GM19452 (cell line): ENCODE results near the gene ARPC2.

Source experiments
- ATAC-seq: cut with Tn5 transposase; IDR thresholded peaks from one replicate; pipeline ENCODE4 v1.9.1; 2021; ENCODE audit not compliant: unreplicated experiment

ARPC2 gene

GRCh38 chr2:218253232-218253625 lies 36.2 kb downstream of the ARPC2 start:
- ATAC-seq, result no peak

- no peak for ATAC-seq
Measured at GRCh38 chr2:218255446-218255845, 38.5 kb downstream of the ARPC2 start.

GRCh38 chr2:218256612-218257350 lies 39.8 kb downstream of the ARPC2 start:
- peak; percentile 4 for ATAC-seq

- peak; percentile 83 for ATAC-seq
Measured at GRCh38 chr2:218257390-218257981, 40.5 kb downstream of the ARPC2 start.

GRCh38 chr2:218259099-218259961 lies 42.3 kb downstream of the ARPC2 start:
- no peak for ATAC-seq

- no peak for ATAC-seq
Measured at GRCh38 chr2:218260166-218260565, 43.2 kb downstream of the ARPC2 start.

- ATAC-seq, result no peak
Measured at GRCh38 chr2:218260742-218261422, 43.9 kb downstream of the ARPC2 start, which contains the start of gene GPBAR1. GPBAR1 (plus strand) TSS chr2:218261015; CDS start chr2:218262725, 1,710 bp downstream.

- ATAC-seq, result no peak
Measured at GRCh38 chr2:218261423-218262236, 44.6 kb downstream of the ARPC2 start.

- ATAC-seq, result no peak
Measured at GRCh38 chr2:218262237-218262600, 45.2 kb downstream of the ARPC2 start.

GRCh38 chr2:218262631-218263586 lies 45.9 kb downstream of the ARPC2 start:
- ATAC-seq, result no peak

GRCh38 chr2:218263817-218264641 lies 47.0 kb downstream of the ARPC2 start:
- ATAC-seq, result no peak

- no peak for ATAC-seq
Measured at GRCh38 chr2:218264773-218265561, 48.0 kb downstream of the ARPC2 start.

- no peak for ATAC-seq
Measured at GRCh38 chr2:218265626-218266025, 48.6 kb downstream of the ARPC2 start.

GRCh38 chr2:218266316-218266979 lies 49.5 kb downstream of the ARPC2 start:
- no peak for ATAC-seq

GRCh38 chr2:218267259-218267658 lies 50.3 kb downstream of the ARPC2 start:
- ATAC-seq, result no peak

- peak; percentile 89 for ATAC-seq
Measured at GRCh38 chr2:218269900-218270720, 53.1 kb downstream of the ARPC2 start, which contains the start of the genes AAMP and PNKD. AAMP (minus strand) TSS chr2:218270137; CDS start chr2:218270086, 51 bp downstream. PNKD (plus strand) TSS chr2:218270519; CDS start chr2:218270536, 17 bp downstream.
